ENCODE results near the gene HOXA6.

DNA sequence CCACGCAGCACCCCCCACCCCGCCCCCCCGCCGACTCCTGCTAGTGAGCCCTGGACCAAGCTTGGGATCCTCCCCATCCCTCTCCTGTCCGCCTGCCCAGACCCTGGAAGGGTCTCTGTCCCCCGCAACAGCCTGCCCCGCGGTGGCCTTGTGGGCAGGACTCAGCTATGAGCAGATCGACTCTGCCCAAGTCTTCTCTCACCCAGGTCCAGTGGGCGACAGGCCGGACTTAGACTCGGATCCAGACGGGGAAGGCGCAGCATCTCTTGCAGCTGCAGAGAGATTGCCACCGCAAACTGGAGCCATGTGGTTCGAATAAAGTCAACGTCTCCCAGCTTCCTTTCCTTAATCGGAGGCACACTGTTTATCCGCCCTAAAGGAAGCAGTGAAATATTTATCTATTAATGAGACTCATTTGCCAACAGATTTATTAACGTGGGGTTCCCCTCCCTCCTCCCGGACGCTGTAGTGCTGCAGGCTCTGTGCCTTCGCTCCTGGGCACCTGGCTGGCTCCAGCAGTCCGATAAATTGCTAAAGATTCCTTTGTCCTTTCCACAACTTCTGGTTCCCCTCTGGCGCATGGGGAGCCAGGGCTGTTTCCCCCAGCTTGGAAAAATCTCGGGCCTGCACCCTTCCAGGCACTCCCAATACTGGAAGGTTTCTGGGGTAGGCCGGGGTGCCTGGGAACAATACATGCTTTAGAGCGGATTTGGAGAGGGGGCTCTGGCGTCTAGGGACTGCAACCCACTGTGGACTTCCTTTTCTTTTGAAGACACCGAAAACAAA is 9.5 kb upstream of the HOXA6 start:
- TF ChIP-seq MYC (IDR thresholded peaks at IDR 0.05; ENCODE audit: low read depth, low read length) (no peak), POLR2A (IDR thresholded peaks at IDR 0.05; ENCODE audit: low read depth, low read length) (no peak), EZH2 (IDR thresholded peaks at IDR 0.05; ENCODE audit: borderline replicate concordance, low read depth, low read length, severe bottlenecking) (no peak), POLR2AphosphoS5 (IDR thresholded peaks at IDR 0.05; ENCODE audit: insufficient read depth, low read depth, low read length) (no peak)
- TF ChIP-seq, protein P1, sequence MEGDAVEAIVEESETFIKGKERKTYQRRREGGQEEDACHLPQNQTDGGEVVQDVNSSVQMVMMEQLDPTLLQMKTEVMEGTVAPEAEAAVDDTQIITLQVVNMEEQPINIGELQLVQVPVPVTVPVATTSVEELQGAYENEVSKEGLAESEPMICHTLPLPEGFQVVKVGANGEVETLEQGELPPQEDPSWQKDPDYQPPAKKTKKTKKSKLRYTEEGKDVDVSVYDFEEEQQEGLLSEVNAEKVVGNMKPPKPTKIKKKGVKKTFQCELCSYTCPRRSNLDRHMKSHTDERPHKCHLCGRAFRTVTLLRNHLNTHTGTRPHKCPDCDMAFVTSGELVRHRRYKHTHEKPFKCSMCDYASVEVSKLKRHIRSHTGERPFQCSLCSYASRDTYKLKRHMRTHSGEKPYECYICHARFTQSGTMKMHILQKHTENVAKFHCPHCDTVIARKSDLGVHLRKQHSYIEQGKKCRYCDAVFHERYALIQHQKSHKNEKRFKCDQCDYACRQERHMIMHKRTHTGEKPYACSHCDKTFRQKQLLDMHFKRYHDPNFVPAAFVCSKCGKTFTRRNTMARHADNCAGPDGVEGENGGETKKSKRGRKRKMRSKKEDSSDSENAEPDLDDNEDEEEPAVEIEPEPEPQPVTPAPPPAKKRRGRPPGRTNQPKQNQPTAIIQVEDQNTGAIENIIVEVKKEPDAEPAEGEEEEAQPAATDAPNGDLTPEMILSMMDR (IDR thresholded peaks at IDR 0.05; ENCODE audit: extremely low read depth in 1 of 2, insufficient read depth in 1 of 2, low read depth in 1 of 2, low read length in 2 of 2), result no peak
- TF ChIP-seq, protein P2, sequence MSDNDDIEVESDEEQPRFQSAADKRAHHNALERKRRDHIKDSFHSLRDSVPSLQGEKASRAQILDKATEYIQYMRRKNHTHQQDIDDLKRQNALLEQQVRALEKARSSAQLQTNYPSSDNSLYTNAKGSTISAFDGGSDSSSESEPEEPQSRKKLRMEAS (IDR thresholded peaks at IDR 0.05; ENCODE audit: insufficient read depth, insufficient read length), result no peak

Measured in endothelial cell of umbilical vein (primary cell).